ENCODE results near the gene F12. TPM values are rescaled to one million over a fixed set of nuclear protein-coding genes. Genes with fewer than 3 reads are reported as not detected.

Gene F12
- total and polyA plus RNA-seq, 2 of the 8 experiments (the other 6 are each of a cell fraction or from before 2014, with no cell fraction given): 6.5 to 7.8 TPM

- H4K5ac ChIP-seq (ENCODE audit: insufficient read length, low read depth, low read length): no peak overlapping the region
- no peak overlapping the region for H3K14ac ChIP-seq (ENCODE audit: insufficient read length)
- no peak overlapping the region for H3K27ac ChIP-seq (ENCODE audit: low read depth, low read length)
- no peaks in the 10 kb centered on the region for H4K20me1 ChIP-seq (replicated peaks in 1 of 2; ENCODE audit: control insufficient read depth in 1 of 2, insufficient read depth in 2 of 2, low read length in 2 of 2)
- H2BK120ac ChIP-seq (replicated peaks; ENCODE audit: low read depth, low read length): no peak overlapping the region
- no peaks in the 10 kb centered on the region for H3K9me3 ChIP-seq (ENCODE audit: insufficient read depth in 2 of 2, low read depth in 1 of 2, low read length in 1 of 2)
- no peak overlapping the region for H3K9ac ChIP-seq (replicated peaks in 1 of 4; ENCODE audit: extremely low read depth in 1 of 4, low read depth in 3 of 4, low read length in 3 of 4)
- no peaks in the 10 kb centered on the region for H3K36me3 ChIP-seq (ENCODE audit: control insufficient read depth in 2 of 4, insufficient read depth in 4 of 4, low read length in 3 of 4)
- H2BK15ac ChIP-seq (ENCODE audit: low read length): peak overlapping the region; percentile 24; the same call in 1 of the 2 replicates
- FAIRE-seq: no peak
- H3K79me2 ChIP-seq (ENCODE audit: control insufficient read depth in 1 of 2, insufficient read depth in 2 of 2, low read length in 2 of 2): no peaks in the 10 kb centered on the region
- H3K18ac ChIP-seq (ENCODE audit: extremely low read depth, low read length): no peak overlapping the region
- ChIA-PET CTCF (ENCODE audit: partially characterized antibody) (interaction anchor here (0.7 to 18.7 kb wide), 26 partner anchors 7 to 1475 kb away, joined by 3 to 430 read pairs (median 10); partner anchors contain the start of genes F12, GRK6, LMAN2 and PFN3), POLR2A (ENCODE audit: partially characterized antibody) (interaction anchor here (0.7 to 4.2 kb wide), 14 partner anchors 8 to 100 kb away, joined by 3 to 51 read pairs (median 7); partner anchors contain the start of gene PRR7)
- no peak for DNase-seq (ENCODE audit: low read depth in 1 of 2, low spot score in 2 of 2)
- H3K23me2 ChIP-seq (ENCODE audit: low read depth, low read length): no peaks in the 10 kb centered on the region
- H4K8ac ChIP-seq (ENCODE audit: extremely low read depth, insufficient read depth, low read length): no peak overlapping the region
- H3K56ac ChIP-seq (replicated peaks; ENCODE audit: insufficient read length, low read depth, low read length): no peak overlapping the region
- no peak overlapping the region for H2BK12ac ChIP-seq (ENCODE audit: low read depth, low read length)
- H3K4me3 ChIP-seq (ENCODE audit: extremely low read depth in 1 of 4, insufficient read depth in 2 of 4, low read depth in 3 of 4, low read length in 4 of 4): no peak overlapping the region
- peaks cover 0 to 3% (median 0%) of the 10 kb centered on the region in 4 experiments; a peak in 4 of 7 replicates for H3K4me1 ChIP-seq (replicated peaks in 1 of 4; ENCODE audit: control insufficient read depth in 3 of 4, insufficient read depth in 4 of 4, low read length in 3 of 4)
- no peak overlapping the region for H2BK20ac ChIP-seq (ENCODE audit: low read length)
- H4K91ac ChIP-seq (replicated peaks; ENCODE audit: insufficient read length, low read length): peak overlapping the region; percentile 25
- H3K27me3 ChIP-seq (replicated peaks in 1 of 4; ENCODE audit: control insufficient read depth in 3 of 4, extremely low read depth in 1 of 4, insufficient read depth in 3 of 4, low read length in 3 of 4): peaks cover 0 to 17% (median 10%) of the 10 kb centered on the region in 4 experiments; a peak in 6 of 7 replicates
- no peaks in the 10 kb centered on the region for H3K79me1 ChIP-seq (ENCODE audit: low read depth, low read length)
- no peak overlapping the region for H2BK5ac ChIP-seq (ENCODE audit: low read depth, low read length)
- no peak overlapping the region for H3K23ac ChIP-seq (ENCODE audit: insufficient read length)
- H3K4me2 ChIP-seq (ENCODE audit: insufficient read depth in 1 of 2, low read depth in 2 of 2, low read length in 2 of 2): no peak overlapping the region
- H3K4ac ChIP-seq (replicated peaks; ENCODE audit: insufficient read length, low read depth, low read length): no peak overlapping the region
- 78% methylated on average over 21 of the region's 21 CpGs; no CpG with 5 or more reads in 1 of the 2 experiments for WGBS, 2 experiments (ENCODE audit: extremely low coverage in 1 of 2, insufficient coverage in 1 of 2, insufficient read length in 1 of 2, insufficient replicate concordance in 2 of 2, low coverage in 1 of 2, low lambda C conversion rate in 2 of 2, missing lambda C conversion rate in 1 of 2)
- no peak overlapping the region for H2AK5ac ChIP-seq (ENCODE audit: low read depth, low read length)
- H2AFZ ChIP-seq (ENCODE audit: low read length): no peak overlapping the region
- TF ChIP-seq ZNF274 (IDR thresholded peaks at IDR 0.05; ENCODE audit: borderline replicate concordance, extremely low read depth, low read length): no peak
- TF ChIP-seq NRF1 (IDR thresholded peaks at IDR 0.05; ENCODE audit: low read depth, low read length): no peak
- TF ChIP-seq FOSL1 (IDR thresholded peaks at IDR 0.05; ENCODE audit: insufficient read depth, low read depth, low read length): no peak
- no peak for TF ChIP-seq NANOG (IDR thresholded peaks at IDR 0.05; ENCODE audit: insufficient read depth, low read depth, low read length, poor library complexity, severe bottlenecking)
- TF ChIP-seq SAP30 (IDR thresholded peaks at IDR 0.05; ENCODE audit: insufficient read depth, insufficient replicate concordance, low read length): no peak
- no peak for TF ChIP-seq ASH2L (IDR thresholded peaks at IDR 0.05; ENCODE audit: low read length)
- no peak for TF ChIP-seq PHF8 (conservative IDR thresholded peaks at IDR 0.05; ENCODE audit: low read depth, low read length)
- no peak for TF ChIP-seq CHD2 (IDR thresholded peaks at IDR 0.05; ENCODE audit: low read length)
- no peak for TF ChIP-seq GABPA (IDR thresholded peaks at IDR 0.05; ENCODE audit: borderline replicate concordance, insufficient read depth, low read length)
- TF ChIP-seq BCL11A (IDR thresholded peaks at IDR 0.05; ENCODE audit: low read depth in 2 of 2, low read length in 2 of 2): no peak
- no peak for TF ChIP-seq EP300 (IDR thresholded peaks at IDR 0.05; ENCODE audit: borderline replicate concordance in 1 of 2, low read depth in 2 of 2, low read length in 2 of 2)
Measured at GRCh38 chr5:177389241-177390169, 19.9 kb downstream of the F12 start.
